ENCODE data around the gene LRRC10. TPM values are rescaled to one million over a fixed set of nuclear protein-coding genes. Genes with fewer than 3 reads are reported as not detected.
"Not testable (repeated sequence)": the region's sequence is repeated elsewhere in the genome, so short reads cannot be mapped to it uniquely, and the experiment has no call there.

LRRC10 gene
- polyA plus RNA-seq, 3 donors = not detected

DNA sequence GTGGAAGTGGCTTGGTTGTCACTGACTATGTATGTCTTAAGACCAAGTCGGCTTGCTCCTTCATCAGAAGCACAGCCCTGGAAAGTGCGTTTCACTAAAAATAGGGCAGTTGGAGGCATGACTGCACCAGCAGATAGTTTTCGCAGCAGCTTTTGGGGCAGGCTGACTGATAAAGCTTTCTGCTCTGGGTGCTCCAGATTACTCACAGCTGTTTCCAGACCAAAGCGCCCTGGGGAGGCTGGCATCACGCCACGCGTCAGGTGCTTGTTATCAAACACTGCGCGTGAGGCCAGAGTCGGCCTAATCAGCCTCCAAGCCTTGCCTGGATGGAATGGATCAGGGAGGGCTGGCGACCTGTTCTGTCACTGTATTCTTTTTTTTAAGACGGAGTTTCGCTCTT, 13.3 kb upstream of the LRRC10 start:
- DNase-seq (ENCODE audit: extremely low read depth in 1 of 11, low read depth in 9 of 11, low spot score in 4 of 11) = no peak

- DNase-seq (ENCODE audit: extremely low read depth in 1 of 11, low read depth in 9 of 11, low spot score in 4 of 11) = no peak
These were observed 10.8 kb upstream of the LRRC10 start for GRCh38 chr12:69621551-69621950.

- no peak for DNase-seq (ENCODE audit: extremely low read depth in 1 of 11, low read depth in 9 of 11, low spot score in 4 of 11)
These were observed 10.2 kb upstream of the LRRC10 start for GRCh38 chr12:69620921-69621320.

DNA sequence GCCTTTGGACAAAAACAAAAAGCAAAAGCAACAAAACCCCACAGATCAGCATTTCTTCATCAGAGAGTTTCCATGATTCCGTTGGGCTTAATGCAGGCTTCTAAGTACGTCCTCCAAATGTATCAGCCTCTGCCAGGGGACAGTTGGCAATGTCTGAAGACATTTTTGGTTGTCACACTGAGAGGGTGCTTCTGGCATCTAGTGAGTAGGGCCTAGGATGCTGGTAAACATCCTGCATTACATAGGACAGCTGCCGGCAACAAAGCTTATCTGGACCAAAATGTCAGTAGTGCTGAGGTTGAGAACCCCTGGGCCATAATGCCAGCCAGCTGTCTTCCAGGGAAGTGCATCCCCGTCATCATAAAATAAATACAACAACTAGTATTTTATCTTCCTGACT, 9.4 kb upstream of the LRRC10 start:
- no peak for DNase-seq (ENCODE audit: extremely low read depth in 1 of 11, low read depth in 9 of 11, low spot score in 4 of 11)

GRCh38 chr12:69619050-69619449, 8.3 kb upstream of the LRRC10 start:
- DNase-seq (ENCODE audit: extremely low read depth in 1 of 11, low read depth in 9 of 11, low spot score in 4 of 11) = peak in 1 of 11 donors; percentile 21

DNA sequence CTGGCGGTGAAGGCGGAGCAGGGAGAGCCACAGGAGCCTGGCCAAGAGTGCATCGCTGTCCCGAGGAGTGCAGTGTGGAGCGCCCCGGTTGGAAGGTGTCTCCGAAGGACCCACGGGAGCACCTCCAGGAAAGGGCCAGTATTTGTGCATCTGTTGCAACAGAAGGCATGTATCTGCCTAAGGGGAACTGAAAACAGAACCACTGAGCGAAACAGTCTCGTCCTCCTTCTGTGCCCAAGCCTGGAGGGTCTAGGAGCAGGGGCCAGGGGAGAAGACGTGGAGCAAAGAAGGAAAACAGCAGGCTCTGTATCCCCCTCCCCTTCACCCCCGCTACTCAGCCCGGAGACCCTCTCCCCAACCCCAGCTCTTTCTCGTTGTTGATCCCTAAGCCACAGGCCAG, 5.3 kb upstream of the LRRC10 start:
- DNase-seq (ENCODE audit: extremely low read depth in 1 of 11, low read depth in 9 of 11, low spot score in 4 of 11) = no peak

DNA sequence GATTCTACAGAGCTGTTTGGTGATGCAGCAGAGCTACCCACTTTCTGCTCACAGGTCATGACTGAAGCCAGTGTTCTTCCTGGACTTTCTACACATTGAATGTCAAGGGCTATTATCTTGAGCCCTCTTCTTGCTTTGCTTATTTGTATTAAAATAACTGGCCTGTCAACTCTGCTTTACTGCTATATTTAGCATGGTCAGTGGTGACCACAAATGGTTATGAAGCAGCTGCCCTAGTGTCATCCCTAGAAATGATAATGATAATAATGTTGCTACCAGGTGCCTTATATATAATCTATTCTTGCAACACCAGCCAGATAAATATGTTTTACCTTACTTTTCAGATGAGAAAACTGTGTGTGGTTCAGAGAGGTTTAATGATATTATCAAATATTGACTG, 2.6 kb upstream of the LRRC10 start:
- DNase-seq (ENCODE audit: extremely low read depth in 1 of 11, low read depth in 9 of 11, low spot score in 4 of 11) = no peak

- no peak for DNase-seq (ENCODE audit: extremely low read depth in 1 of 11, low read depth in 9 of 11, low spot score in 4 of 11)
These were observed 581 bp downstream of the LRRC10 start for GRCh38 chr12:69610126-69610525.

- no peak for DNase-seq (ENCODE audit: extremely low read depth in 1 of 11, low read depth in 9 of 11, low spot score in 4 of 11)
These were observed 2.6 kb downstream of the LRRC10 start for GRCh38 chr12:69608114-69608513.

- DNase-seq (ENCODE audit: extremely low read depth in 1 of 11, low read depth in 9 of 11, low spot score in 4 of 11) = not testable (repeated sequence)
These were observed 6.4 kb downstream of the LRRC10 start for GRCh38 chr12:69604275-69604674.

DNA sequence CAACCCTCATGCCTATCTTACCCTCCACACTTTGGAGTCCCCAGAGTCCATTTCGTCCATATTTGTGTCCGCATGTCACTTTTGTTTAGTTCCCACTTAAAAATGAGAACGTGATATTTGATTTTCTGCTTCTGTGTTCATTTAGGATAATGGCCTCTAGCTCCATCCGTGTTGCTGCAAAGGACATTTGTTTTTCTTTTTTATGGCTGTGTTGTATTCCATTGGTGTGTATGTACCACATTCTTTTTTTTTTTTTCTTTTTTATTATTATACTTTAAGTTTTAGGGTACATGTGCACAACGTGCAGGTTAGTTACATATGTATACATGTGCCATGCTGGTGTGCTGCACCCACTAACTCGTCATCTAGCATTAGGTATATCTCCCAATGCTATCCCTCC, 7.2 kb downstream of the LRRC10 start:
- not testable (repeated sequence) for DNase-seq (ENCODE audit: extremely low read depth in 1 of 11, low read depth in 9 of 11, low spot score in 4 of 11)

GRCh38 chr12:69602954-69603353, 7.8 kb downstream of the LRRC10 start:
- DNase-seq (ENCODE audit: extremely low read depth in 1 of 11, low read depth in 9 of 11, low spot score in 4 of 11) = no peak

- no peak for DNase-seq (ENCODE audit: extremely low read depth in 1 of 11, low read depth in 9 of 11, low spot score in 4 of 11)
These were observed 8.6 kb downstream of the LRRC10 start for GRCh38 chr12:69601962-69602685.

GRCh38 chr12:69600804-69601203, 9.9 kb downstream of the LRRC10 start:
- DNase-seq (ENCODE audit: extremely low read depth in 1 of 11, low read depth in 9 of 11, low spot score in 4 of 11) = no peak

GRCh38 chr12:69598174-69598753, 12.4 kb downstream of the LRRC10 start:
- DNase-seq (ENCODE audit: extremely low read depth in 1 of 11, low read depth in 9 of 11, low spot score in 4 of 11) = no peak

GRCh38 chr12:69595689-69596088, 15.0 kb downstream of the LRRC10 start:
- no peak for DNase-seq (ENCODE audit: extremely low read depth in 1 of 11, low read depth in 9 of 11, low spot score in 4 of 11)

DNA sequence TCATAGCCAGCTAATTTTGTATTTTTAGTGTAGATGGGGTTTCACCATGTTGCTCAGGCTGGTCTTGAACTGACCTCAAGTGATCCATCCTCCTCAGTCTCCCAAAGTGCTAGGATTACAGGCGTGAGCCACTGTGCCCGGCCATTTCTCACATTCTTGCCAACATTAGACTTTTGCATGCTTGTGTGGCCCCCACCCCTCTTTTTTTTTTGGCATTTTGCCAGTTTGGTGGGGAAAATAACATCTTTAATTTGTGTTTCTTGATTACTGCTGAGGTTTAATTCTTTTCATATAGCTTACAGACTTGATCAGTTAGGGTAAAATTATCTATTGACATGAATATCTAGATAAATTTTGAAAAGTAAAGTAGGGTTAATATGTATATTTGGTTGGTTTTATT, 21.6 kb downstream of the LRRC10 start:
- DNase-seq (ENCODE audit: extremely low read depth in 1 of 11, low read depth in 9 of 11, low spot score in 4 of 11) = no peak

- DNase-seq (ENCODE audit: extremely low read depth in 1 of 11, low read depth in 9 of 11, low spot score in 4 of 11) = no peak
These were observed 22.2 kb downstream of the LRRC10 start for GRCh38 chr12:69588527-69588926.

- peak; percentile 90 to 96 (median 95) for DNase-seq (ENCODE audit: extremely low read depth in 1 of 11, low read depth in 9 of 11, low spot score in 4 of 11)
These were observed 25.3 kb downstream of the LRRC10 start, which contains the start of gene CCT2 for GRCh38 chr12:69585189-69586062. Gene CCT2 (plus strand): TSS chr12:69585459. CDS start chr12:69585522, 63 bp downstream.

GRCh38 chr12:69583203-69583602, 27.5 kb downstream of the LRRC10 start:
- DNase-seq (ENCODE audit: extremely low read depth in 1 of 11, low read depth in 9 of 11, low spot score in 4 of 11) = no peak

Measured in renal cortex interstitium (tissue), 11 donors.